T-helper 2 cell (primary cell): ENCODE results near the gene LOXL1.

ENCODE experiments used
- DNase-seq, 5 experiments: peaks; one replicate each; pipeline versions ENCODE4 v3.0.0 to v3.0.0-alpha.2; 2012 to 2022

Gene LOXL1

DNA sequence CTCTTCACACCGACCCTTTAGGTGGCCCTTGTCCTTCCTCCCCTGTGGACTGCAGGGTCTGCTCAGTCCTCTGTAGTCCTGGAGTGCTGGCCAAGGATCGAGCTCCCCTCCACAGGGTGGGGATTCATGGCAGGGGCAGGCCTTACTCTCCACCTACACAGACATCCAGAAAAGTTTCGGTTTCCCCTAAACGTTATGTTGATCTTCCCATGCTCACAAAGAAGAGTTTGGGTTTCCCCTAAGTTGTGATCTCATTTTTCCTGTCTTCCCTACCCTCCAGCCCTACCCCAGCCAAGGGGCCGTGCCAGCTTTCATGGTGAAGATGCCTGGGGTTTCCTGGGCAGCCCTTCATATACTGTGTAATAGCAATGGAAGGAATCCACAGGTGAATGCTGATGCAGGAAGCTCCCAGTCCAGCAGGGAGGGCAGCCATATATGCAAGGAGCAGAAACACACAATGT is 55.5 kb downstream of the LOXL1 start:
- DNase-seq = no peak

DNA sequence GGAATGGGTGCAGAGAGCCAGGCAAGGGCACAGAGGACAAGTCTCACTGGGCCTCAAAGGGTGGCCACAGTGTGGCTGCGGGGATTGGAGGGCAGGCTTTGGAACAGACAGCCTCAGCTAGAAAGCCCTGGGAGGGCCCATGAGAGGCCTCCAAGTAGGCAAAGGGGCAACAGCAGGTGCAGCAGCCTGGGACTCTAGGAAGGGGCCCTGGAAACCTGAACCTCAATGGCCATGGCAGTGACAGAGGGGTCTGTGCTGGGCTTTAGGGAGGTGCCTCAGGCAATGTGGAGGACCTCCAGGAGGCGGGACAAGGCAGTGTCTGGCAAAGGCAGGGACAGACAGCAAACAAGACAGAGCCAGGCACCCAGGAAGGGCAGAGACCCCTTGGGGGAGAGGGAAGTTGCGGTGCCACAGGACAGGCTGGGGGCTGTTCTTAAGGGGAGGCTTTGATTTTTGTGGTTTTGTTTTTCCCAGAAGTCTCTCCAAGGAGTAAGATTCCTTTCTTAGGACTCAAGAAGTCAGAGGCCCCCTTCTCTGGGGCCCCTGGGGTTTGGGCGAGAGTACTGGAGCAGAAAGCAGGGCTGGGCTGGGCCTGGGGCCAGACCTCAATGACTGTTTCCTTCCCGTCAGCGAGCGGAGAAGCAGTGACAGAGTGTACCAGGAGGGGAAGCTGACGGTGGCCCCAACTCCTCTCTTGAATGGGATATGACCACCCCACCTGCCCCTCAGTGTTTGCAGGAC is 56.1 kb downstream of the LOXL1 start:
- no peak for DNase-seq

DNA sequence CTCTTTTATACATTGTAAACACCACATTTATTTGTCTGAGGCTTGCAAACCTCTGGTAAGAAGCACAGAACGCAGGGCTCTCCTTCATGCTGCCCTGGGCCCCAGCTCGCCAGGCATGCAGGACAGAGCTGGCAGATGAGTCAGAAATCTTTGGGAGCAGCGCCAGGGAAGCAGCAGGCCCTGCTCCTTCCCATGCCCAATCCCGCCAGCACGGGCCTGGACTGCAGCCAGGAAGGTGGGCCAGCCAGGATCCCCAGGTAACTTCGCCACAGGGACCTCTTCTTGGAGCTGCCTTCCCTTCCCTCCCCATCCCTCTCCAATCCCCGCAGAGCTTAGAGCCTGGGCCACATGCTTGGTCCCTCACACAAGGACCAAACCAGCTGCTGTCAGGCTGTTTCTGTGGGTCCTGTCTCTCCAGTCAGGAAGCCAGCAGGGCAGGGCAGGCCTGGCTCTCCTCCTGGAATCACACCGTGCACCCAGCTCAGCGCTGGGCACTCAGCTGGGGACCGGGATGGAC is 57.0 kb downstream of the LOXL1 start:
- no peak for DNase-seq

DNA sequence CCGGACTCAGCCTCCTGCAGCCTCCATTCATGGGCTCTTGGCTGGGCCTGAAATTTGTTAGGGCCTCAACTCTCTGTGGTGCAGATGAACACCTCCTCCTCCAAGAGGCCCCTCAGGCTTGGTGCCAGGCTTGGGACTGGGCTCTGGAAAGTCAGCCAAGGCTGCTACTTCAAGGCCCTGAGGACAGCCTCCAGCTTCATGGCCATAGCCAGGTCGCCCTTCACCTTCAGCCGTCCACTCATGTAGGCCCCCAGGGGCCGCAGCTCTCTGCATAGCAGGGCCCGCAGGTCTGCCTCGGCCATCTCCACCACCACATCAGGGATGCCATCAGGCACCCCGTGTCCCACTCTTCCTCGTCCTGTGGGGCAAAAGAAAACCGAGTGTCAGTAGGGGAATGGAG is 57.5 kb downstream of the LOXL1 start:
- DNase-seq = no peak

DNA sequence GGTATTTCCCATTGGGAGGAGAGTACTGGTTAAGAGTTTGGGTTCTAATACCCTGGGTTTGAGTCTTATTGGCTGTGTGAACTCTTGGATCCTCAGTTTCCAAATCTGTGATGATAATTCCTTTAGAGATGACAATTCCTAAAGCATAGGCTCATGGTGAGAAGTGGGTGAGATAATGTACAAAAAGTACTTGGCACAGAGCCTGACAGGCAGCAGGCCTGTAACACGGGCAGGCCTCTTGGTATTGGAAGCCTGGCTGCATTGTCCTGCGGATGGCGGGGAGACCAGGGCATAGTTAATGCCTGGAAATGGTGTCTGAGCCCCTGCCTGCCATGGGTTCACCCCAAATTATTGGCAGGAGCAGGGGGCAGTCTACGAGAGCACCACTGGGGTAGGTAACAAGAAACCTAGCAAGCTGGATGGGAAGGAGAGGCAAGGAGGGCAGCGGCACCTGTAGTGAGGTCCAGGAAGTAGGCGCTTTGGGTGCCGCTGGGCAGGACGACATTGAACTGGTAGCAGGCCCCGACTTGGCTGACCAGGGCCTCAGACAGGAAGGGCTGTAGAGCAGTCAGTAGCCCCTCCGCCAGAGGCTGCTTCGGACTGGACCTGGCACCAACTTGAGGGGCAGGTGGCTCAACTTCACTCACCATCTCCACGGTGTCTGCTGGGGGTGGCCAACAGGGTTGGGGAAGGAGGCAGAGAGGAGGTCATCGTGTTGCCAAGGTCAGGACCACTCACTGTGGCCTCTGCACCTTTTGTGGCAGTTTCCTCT is 58.1 kb downstream of the LOXL1 start:
- no peak for DNase-seq

DNA sequence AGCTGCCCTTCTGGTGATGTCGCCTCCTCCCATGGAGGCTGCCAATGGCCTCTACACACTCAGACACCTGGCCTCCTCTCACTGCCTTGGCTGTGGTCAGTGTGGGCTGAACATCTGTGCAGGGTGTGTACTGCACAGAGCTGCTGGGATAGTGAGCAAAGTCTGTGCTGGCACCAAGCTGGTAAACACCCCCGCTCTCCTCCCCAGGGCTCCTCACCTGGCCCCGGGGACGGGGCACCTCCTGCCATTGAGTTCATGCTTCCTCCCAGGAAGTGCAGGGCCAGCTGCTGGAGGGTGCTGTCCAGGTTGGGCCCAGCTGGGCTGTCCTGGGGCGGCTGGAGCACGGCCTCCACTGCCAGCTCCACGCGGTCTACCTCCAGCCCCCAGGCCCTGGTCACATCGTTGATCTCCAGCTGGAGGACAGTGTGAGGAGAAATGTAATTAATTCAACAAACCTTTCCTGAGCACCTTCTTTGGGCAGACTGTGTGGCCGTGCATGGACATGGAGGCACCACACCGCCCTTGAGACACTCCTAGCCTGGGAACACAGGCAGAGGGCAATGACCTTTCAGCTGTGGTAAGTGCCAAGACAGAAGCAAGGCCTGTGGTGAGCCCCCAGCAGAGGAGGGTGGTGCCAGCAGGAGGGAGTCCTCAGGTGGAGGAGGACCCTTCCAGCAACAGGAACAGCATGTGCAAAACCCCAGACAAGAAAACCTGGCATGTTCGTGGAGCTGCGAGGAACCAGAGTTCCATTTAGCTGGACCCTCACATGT is 59.0 kb downstream of the LOXL1 start:
- no peak for DNase-seq

DNA sequence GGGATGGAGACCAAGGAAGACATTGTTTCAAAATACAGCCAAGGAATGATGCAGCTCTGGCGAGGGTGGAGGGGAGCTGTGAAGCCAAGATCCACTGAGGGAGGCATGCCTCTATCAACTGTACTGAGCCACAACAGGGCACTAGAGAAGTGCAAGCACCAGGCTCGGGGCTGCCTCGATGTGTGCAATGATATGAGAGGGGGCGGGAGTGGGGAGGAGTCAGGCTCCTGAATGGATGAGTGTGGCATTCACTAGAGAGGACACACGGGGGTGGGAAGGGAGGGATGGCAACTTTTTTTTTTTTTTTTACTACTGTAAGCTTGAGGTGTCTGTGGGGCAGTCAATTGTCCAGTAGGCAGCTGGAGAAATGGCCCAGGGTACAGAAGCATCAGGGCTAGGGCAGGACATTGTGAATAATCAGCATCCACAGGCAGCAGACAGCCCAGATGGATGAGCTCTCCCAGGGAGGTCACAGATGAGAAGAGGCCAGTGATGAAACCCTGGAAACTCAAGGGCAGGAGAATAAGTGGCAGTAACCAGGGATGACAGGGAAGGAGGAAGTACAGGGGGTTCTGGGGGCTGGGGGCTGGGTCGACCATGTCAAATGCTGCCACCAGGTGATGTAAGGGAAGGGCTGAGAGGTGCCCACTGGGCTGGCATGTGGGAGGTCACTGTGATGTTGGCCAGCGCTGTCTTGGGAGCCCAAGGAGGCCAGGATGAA is 60.0 kb downstream of the LOXL1 start:
- DNase-seq = no peak

DNA sequence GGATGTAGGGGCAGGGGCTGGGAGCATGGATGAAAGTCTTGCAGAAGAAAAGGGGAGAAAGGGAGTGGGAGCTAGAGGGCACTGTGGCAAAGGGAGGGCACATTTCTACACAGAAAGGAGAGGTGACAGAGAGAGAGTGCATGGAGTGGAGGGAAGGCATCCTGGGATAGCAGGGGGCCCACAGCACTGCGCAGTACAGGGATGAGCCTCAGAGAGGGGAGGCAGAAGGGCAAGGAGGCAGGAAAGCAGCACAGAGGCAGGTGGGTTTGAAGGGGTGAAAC is 60.5 kb downstream of the LOXL1 start:
- no peak for DNase-seq

DNA sequence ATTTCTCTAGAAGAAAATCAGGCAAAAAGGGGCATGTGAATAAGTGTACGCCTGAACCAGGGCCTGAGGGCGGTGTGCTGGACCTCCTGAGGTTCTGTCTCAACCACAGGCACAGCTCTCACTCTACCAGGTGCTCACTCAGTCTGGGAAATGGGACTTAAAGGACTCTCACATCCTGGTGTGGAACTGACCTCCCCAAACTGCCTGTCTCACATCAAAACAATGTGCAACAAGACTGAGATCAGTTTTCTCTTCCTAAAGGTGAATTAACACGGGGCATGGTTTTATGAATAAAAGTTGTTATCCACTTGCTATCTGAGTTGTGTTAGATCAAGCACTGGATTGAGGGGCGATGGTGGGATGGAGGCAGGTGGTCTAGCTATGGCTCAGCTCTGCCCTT is 61.0 kb downstream of the LOXL1 start:
- no peak for DNase-seq

DNA sequence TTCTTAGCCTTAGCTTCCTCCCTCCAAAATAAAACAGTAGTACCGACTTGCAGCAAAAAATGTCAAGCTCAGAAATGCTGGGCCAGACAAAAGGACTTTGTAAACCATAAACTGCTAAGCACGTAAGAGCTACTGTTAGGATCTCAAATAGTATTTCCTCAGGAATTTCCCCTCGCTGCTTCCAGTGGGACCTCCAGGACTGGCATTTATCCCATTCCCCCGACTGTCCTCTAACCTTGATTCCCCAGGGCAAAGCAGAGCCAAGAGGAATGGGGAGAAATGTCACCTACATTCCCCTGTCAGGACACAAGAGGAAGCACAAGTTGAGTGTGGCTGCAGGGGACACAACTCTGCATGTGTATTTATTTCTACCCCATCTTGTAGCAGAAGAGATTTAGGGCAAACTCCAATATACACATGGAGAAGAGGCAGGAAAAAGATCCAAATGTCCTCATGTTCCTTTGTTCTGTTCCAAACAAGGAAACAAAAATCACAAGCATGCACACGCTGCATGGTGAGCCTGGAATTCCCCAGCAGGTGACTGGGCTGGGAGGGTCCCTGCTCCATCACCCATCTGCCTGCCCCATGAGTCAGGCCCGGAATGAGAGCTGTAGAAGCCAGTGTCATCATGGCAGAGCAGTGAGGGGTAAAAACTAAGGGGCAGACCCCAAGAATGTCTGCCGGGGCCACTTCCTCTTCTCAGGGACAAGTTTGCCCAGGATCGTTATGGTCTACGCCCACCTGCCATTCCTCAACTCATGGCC is 61.6 kb downstream of the LOXL1 start:
- DNase-seq = no peak

DNA sequence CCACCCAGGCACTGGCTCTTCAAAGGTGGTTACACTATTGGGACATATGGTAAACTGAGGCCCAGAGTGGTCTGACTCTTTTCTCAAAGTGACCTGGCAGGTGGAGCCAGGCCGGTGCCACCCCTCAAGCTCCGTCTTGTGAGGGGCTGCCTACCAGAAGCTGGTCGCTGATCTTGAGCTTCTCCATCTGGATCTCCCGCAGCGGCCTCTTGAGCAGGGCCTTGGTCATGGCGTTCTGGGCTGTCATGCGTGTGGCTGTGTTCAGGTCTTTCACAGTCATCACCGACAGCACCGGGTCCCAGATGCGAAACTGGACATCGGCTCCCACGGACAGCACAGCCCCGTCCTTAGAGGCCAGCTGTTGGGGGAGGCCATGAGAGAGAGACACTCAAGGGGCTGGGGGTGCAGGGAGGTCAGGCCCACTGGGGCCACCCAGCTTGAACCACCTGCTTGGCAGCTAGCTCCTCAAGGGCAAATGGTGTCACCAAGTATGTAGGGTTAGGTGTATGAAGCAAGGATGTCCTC is 62.2 kb downstream of the LOXL1 start:
- no peak for DNase-seq

DNA sequence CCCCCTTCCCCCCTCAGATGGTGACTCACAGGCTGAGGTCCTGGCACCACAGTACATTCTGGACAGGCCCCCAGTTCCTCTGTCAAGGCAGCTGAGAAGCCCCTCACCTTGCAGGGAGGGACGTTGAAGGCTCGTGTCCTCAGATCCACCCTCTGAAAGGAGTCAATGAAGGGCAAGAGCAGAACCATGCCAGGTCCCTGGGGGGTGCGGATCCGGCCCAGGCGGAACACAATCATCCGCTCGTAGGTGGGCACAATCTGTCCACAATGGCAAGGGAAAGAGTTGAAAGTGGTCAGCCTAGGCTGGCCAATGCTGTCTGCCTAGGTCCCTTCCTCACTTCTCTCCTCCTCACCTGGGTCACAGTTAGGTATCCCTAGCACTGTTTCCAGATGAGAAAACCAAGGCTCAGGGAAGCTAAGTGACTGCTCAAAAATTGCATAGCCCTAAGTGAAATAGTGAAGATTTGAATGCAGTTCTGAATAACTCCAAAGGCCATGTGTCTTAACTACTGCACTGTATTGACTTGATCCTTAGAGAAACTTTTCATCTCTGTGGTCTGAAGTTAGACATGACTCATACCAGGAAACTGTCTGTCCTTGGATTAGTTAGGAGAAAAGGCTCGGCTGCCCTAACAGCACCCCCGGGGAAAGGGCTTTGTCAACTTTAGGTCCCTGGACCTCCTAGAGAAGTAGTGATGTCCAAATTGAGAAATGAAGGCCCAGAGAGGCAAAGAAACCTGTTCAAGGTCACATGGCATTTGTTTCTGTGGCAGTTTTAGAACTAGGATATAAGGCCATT is 62.9 kb downstream of the LOXL1 start:
- DNase-seq = no peak

DNA sequence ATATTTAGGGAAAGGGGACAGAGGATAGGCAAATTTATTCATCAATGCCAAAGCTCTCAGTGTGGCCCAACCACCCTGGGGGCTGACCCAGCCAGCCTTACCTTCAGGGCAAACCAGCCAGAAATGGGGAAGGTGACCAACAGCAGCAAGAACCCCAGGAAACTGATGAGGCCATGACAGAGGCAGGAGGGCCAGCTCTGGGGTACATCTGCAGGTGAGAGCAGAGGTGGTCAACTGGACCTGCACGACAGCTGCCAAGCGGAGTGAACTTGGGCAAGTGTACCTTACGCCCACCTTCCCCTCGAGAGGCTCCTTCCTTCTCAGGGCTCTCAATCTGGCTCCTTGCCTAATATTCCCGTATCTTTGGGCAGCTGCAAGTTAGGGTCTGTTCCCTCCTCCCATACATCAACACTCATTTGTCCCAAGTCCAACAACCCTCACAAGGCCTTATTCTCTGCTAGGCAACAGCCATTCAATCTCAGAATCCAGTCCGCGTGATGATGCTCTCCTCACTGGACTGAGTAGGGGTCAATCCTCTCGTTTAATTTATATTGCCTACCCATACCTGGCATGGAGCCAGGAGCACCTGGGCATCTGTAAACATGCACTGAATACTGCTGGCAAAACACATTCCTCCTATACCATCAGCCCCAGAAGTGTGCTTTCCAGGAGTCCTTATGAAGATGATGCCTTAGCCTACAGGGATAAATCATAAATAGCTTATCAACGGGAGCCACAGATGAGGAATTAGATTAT is 64.2 kb downstream of the LOXL1 start:
- DNase-seq = no peak

DNA sequence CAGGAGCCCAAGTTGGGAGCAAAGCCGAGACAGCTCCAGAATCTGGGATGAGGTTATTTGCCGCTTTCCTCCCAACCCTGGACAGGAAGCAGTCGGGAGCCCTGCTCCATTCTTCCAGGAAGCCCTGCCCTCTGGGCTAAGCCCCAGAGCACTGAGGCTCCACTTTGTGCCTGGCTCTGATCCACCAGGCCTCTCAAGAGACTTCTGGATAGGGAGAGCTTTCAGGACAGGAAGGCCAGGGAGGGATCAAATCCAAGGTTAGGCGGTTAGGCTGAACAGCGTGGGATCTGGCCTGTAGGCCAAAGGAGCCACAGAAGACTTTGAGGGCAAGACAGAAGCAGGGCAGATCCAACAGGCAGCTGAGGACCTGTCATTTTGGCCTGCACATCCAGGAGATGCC is 65.0 kb downstream of the LOXL1 start:
- DNase-seq = no peak

DNA sequence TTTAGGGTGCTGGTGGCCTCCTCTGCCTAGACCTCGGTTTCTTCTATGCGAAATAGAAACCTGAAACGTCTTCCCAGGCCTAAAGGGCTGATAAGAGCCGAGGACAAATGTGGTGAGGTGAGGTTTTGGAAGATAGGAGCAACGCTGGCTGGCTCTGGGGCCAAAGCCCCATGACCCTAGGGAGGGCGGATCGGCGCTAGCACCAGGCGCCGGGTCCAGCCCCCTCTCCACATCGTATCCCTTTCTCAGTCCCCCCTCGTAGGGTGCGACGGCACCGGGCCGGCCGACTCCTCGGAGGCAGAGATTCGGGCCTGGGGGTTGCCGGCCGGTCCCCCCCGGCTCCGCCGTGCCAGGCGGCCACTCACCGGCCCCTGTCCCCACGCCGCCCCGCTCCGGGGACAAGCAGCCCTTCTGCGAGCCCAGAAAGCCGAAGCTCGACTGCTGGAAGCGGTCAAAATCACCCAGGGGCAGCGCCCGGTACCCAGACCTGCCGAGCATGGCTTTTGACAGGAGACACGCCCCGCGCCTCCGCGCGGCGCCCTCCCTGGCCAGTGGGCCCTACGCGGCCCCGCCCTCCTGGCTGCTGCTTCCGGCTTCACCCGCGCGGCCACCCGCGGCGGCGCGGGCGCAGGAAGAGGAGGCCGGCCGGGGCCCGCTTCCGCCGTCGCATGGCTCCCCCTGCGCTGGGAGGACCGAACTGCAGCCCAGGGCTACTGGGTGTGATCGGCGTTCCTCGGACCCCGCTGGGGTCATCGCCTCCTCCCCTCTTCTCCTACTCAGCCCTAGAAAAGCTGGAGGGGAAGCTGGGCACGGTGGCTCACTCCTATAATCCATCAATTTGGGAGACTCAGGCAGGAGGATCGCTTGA is 65.7 kb downstream of the LOXL1 start, which contains the start of gene STOML1:
TSS of gene STOML1 (minus strand) at position 570 of the 868 bp plus-strand sequence. CDS start at position 498, 72 bp downstream.
- DNase-seq = peak; percentile 85 to 97 (median 90)

DNA sequence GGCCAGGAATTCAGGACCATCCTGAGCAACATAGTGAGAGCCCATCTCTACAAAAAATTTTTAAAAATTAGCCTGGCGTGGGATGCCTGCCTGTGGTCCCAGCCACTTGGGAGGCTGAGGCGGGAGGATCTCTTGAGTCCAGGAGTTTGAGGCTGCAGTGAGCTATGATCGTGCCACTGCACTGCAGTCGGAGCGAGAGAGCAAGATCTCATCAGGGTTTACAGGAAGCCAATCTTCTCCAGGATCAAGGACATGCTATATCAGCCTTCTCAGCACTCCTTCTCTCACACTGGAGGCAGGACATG is 66.3 kb downstream of the LOXL1 start:
- DNase-seq = peak in 1 of 5 experiments; percentile 30

DNA sequence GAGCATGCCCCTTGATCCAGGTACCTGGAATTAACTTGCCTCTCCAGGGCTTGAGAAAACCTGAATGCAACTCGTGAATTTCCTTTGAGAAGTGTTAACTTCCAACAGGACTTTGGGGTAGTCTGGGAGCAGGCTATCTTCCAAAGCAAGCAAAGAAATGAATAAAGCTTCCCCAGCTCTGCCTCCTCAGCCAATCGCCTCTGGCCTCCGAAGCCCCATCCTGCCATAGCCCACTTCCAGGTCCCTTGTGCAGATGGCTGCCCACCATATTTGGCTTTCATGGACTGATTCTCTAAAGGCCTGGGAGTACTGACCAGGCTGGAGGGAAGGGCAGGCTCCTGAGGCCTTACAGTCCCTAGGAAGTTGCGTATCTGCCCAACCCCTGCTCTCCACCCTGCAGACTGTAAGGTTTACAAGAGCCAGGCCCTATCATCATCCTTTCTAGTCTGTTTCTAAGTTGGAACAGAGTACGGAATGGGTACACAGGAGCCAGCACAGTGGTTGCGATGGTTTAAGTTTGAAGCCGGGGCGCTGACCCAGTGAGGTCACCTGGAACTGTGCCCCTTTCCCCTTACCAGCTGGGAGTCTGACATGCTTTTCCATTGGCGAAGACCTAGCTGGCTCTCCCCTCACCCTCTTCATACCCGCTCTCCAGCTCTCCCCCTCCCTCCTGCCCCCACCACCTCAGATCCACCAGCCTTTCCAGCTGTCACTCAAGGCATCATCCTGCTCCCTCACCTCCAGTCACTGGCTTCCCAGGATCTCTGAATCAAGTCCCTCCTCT is 67.1 kb downstream of the LOXL1 start:
- DNase-seq = no peak

DNA sequence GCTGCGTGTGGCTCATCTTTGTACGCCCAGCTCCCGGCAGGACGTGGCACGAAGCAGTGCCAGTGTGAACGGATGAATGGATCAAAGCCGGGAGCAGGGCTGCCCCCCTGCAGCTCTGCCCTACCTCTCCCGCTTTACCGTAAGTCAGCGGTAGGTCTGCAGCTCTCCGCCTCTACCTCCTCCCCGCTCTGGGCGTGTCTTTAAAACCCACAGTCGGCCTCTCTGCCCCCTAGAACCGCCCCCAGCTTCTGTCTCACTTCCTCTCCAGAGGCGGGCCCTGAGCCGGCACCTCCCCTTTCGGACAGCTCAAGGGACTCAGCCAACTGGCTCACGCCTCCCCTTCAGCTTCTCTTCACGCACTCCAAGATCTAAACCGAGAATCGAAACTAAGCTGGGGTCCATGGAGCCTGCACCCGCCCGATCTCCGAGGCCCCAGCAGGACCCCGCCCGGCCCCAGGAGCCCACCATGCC is 68.2 kb downstream of the LOXL1 start, which contains the start of gene PML:
TSS of gene PML (plus strand) at position 304 of the 471 bp plus-strand sequence. CDS start at position 401, 97 bp downstream.
- DNase-seq = peak; percentile 74 to 98 (median 88)
